ENCODE data around the gene DCAF10.

GRCh38 chr9:37820142-37820541 is 19.5 kb downstream of the DCAF10 start:
- no peak for TF ChIP-seq POLR2A (IDR thresholded peaks at IDR 0.05)
- TF ChIP-seq, protein P1, sequence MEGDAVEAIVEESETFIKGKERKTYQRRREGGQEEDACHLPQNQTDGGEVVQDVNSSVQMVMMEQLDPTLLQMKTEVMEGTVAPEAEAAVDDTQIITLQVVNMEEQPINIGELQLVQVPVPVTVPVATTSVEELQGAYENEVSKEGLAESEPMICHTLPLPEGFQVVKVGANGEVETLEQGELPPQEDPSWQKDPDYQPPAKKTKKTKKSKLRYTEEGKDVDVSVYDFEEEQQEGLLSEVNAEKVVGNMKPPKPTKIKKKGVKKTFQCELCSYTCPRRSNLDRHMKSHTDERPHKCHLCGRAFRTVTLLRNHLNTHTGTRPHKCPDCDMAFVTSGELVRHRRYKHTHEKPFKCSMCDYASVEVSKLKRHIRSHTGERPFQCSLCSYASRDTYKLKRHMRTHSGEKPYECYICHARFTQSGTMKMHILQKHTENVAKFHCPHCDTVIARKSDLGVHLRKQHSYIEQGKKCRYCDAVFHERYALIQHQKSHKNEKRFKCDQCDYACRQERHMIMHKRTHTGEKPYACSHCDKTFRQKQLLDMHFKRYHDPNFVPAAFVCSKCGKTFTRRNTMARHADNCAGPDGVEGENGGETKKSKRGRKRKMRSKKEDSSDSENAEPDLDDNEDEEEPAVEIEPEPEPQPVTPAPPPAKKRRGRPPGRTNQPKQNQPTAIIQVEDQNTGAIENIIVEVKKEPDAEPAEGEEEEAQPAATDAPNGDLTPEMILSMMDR (IDR thresholded peaks at IDR 0.05): no peak
